GM12878 (cell line): ENCODE results near the gene JMJD4.
A peak's percentile ranks its signal among the peaks of the same experiment; 100 is the strongest.

Experiments
- CEBPZ ChIP-seq: fragments of 150-350 bp; IDR thresholded peaks from 2 replicates; pipeline ENCODE4 v1.6.1; 2016; ENCODE audit warnings: low read depth, low read length
- EP300 ChIP-seq, 2 experiments: fragments of 150-350 bp in 1 of 2; IDR thresholded peaks; 2 replicates each; pipeline ENCODE4 v1.6.1; 2011 to 2012; ENCODE audit warnings: low read depth in 2 of 2, low read length in 2 of 2, borderline replicate concordance in 1 of 2, improper control_type of control experiment in 1 of 2, inconsistent platforms in 1 of 2; ENCODE audit not compliant: control insufficient read depth in 1 of 2
- NFIC ChIP-seq: IDR thresholded peaks from 2 replicates; pipeline ENCODE4 v1.6.1; 2012; ENCODE audit warnings: low read depth, mild to moderate bottlenecking, inconsistent platforms, low read length, moderate library complexity
- POLR2A ChIP-seq: IDR thresholded peaks from 2 replicates; pipeline ENCODE4 v1.6.1; 2011; ENCODE audit warnings: low read depth, mild to moderate bottlenecking, low read length
- RCOR1 ChIP-seq: conservative IDR thresholded peaks from 2 replicates; pipeline ENCODE4 v1.6.1; 2012; ENCODE audit warnings: low read depth, low read length, improper control_type of control experiment
- RFX5 ChIP-seq: IDR thresholded peaks from 2 replicates; pipeline ENCODE4 v1.6.1; 2011; ENCODE audit warnings: low read depth, low read length, improper control_type of control experiment
- TAF1 ChIP-seq: IDR thresholded peaks from 2 replicates; pipeline ENCODE4 v1.6.1; 2011; ENCODE audit warnings: mild to moderate bottlenecking, low read depth, low read length, borderline replicate concordance
- ZZZ3 ChIP-seq: IDR thresholded peaks from 2 replicates; pipeline ENCODE4 v1.6.1; 2011; ENCODE audit warnings: low read depth; ENCODE audit not compliant: control insufficient read depth, insufficient read length
- TF ChIP-seq, protein P1 (sequence below), 3 experiments: IDR thresholded peaks in 2 of 3; conservative IDR thresholded peaks in 1 of 3; 2 replicates each; pipeline ENCODE4 v1.5.1; 2011; ENCODE audit warnings: low read depth in 3 of 3, low read length in 3 of 3, mild to moderate bottlenecking in 3 of 3, control low read depth in 2 of 3, moderate library complexity in 2 of 3, inconsistent platforms in 1 of 3, mixed read lengths in 1 of 3; ENCODE audit not compliant: control insufficient read depth in 2 of 3, insufficient read depth in 1 of 3; ENCODE audit errors: extremely low read depth in 1 of 3

DNA sequence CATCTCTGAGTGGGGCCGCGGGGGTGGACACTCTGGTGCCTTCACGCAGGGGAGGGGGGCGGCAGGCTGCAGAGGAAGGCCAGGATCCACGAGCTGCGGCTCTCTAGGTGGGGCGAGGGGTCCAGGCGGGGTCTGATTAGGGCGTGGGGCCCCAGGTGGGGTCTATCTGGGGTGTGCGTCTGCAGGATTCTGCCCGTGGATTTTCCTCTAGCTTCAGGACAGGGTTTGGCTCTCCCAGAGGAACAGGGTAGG lies 6.3 kb downstream of the JMJD4 start:
- no peak for TF ChIP-seq EP300 (IDR thresholded peaks at IDR 0.05; ENCODE audit: borderline replicate concordance in 1 of 2, control insufficient read depth in 1 of 2, low read depth in 2 of 2, low read length in 2 of 2)
- TF ChIP-seq RCOR1: no peak
- no peak for TF ChIP-seq TAF1
- 0 out of 2 replicates have a peak, but pooled peaks have one; percentile 6 for TF ChIP-seq POLR2A
- TF ChIP-seq, protein P1, sequence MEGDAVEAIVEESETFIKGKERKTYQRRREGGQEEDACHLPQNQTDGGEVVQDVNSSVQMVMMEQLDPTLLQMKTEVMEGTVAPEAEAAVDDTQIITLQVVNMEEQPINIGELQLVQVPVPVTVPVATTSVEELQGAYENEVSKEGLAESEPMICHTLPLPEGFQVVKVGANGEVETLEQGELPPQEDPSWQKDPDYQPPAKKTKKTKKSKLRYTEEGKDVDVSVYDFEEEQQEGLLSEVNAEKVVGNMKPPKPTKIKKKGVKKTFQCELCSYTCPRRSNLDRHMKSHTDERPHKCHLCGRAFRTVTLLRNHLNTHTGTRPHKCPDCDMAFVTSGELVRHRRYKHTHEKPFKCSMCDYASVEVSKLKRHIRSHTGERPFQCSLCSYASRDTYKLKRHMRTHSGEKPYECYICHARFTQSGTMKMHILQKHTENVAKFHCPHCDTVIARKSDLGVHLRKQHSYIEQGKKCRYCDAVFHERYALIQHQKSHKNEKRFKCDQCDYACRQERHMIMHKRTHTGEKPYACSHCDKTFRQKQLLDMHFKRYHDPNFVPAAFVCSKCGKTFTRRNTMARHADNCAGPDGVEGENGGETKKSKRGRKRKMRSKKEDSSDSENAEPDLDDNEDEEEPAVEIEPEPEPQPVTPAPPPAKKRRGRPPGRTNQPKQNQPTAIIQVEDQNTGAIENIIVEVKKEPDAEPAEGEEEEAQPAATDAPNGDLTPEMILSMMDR (IDR thresholded peaks at IDR 0.05 in 2 of 3, conservative IDR thresholded peaks at IDR 0.05 in 1 of 3; ENCODE audit: control insufficient read depth in 2 of 3, extremely low read depth in 1 of 3, insufficient read depth in 1 of 3, low read depth in 3 of 3, low read length in 3 of 3): no peak
- TF ChIP-seq CEBPZ: no peak
- TF ChIP-seq RFX5: no peak
- no peak for TF ChIP-seq ZZZ3
- no peak for TF ChIP-seq NFIC
